WTC11 (cell line): Measurements from ENCODE around the gene SLC39A2. TPM values are rescaled to one million over a fixed set of nuclear protein-coding genes. Genes with fewer than 3 reads are reported as not detected.
"Not testable (repeated sequence)": the region's sequence is repeated elsewhere in the genome, so short reads cannot be mapped to it uniquely, and the experiment has no call there.

Experiments
- ATAC-seq: fragments of 200-7000 bp; cut with Tn5 transposase; 2 replicates; pipeline ENCODE4 v1.10.0; 2021; ENCODE audit warnings: mild to moderate bottlenecking, moderate library complexity
- CTCF ChIA-PET: fragments of 300-600 bp; sonication (Branson Sonifier 250); formaldehyde crosslinking; loops from one replicate; lab custom pipeline; 2021; ENCODE audit warnings: antibody characterized with exemption; lab: Charles Lee
- POLR2A ChIA-PET: fragments of 350-600 bp; sonication (Branson Sonifier 250); formaldehyde crosslinking; loops from one replicate; lab custom pipeline; 2021; ENCODE audit warnings: antibody characterized with exemption; lab: Charles Lee
- DNase-seq: peaks from one replicate; pipeline ENCODE4 v3.0.0; 2021; ENCODE audit warnings: low spot score
- H3K27ac Mint-ChIP-seq: 2 replicates; pipeline ENCODE4 v1.8.0; 2021; ENCODE audit warnings: mixed read lengths
- H3K27me3 Mint-ChIP-seq: 2 replicates; pipeline ENCODE4 v1.8.0; 2021; ENCODE audit warnings: low read depth, mild to moderate bottlenecking, moderate library complexity, mixed read lengths
- H3K36me3 Mint-ChIP-seq: 2 replicates; pipeline ENCODE4 v1.8.0; 2021; ENCODE audit warnings: mixed read lengths
- H3K4me1 Mint-ChIP-seq: 2 replicates; pipeline ENCODE4 v1.8.0; 2022; ENCODE audit warnings: mixed read lengths
- H3K4me3 Mint-ChIP-seq: 2 replicates; pipeline ENCODE4 v1.8.0; 2021; ENCODE audit warnings: mild to moderate bottlenecking, moderate library complexity, mixed read lengths
- H3K9me3 Mint-ChIP-seq: 2 replicates; pipeline ENCODE4 v1.8.0; 2021; ENCODE audit warnings: mixed read lengths
- ARID4B ChIP-seq: sonication (generic); formaldehyde crosslinking; IDR thresholded peaks from 2 replicates; pipeline ENCODE4 v1.8.0; 2023; ENCODE audit warnings: missing genetic modification reagents, mild to moderate bottlenecking, borderline replicate concordance
- ATF3 ChIP-seq: sonication (generic); formaldehyde crosslinking; conservative IDR thresholded peaks from 2 replicates; pipeline ENCODE4 v1.8.1; 2022; ENCODE audit warnings: mild to moderate bottlenecking, missing genetic modification reagents
- ATF6 ChIP-seq: sonication (generic); formaldehyde crosslinking; IDR thresholded peaks from 2 replicates; pipeline ENCODE4 v1.8.1; 2023; ENCODE audit warnings: mild to moderate bottlenecking, missing genetic modification reagents
- CREM ChIP-seq: sonication (generic); formaldehyde crosslinking; IDR thresholded peaks from 2 replicates; pipeline ENCODE4 v1.8.1; 2022; ENCODE audit warnings: mild to moderate bottlenecking, missing genetic modification reagents, moderate library complexity
- ELF4 ChIP-seq: sonication (generic); formaldehyde crosslinking; IDR thresholded peaks from 2 replicates; pipeline ENCODE4 v1.8.1; 2022; ENCODE audit warnings: low read depth, mild to moderate bottlenecking, moderate library complexity, missing genetic modification reagents
- EMX1 ChIP-seq: fragments of 250-450 bp; sonication (Bioruptor Pico); IDR thresholded peaks from 2 replicates; pipeline ENCODE4 v1.8.0; 2021; ENCODE audit warnings: mild to moderate bottlenecking
- FOXJ3 ChIP-seq: sonication (generic); formaldehyde crosslinking; IDR thresholded peaks from 2 replicates; pipeline ENCODE4 v1.9.0; 2021; ENCODE audit warnings: missing genetic modification reagents, mild to moderate bottlenecking, borderline replicate concordance
- FOXP4 ChIP-seq: sonication (generic); formaldehyde crosslinking; IDR thresholded peaks from 2 replicates; pipeline ENCODE4 v1.8.0; 2022; ENCODE audit warnings: mild to moderate bottlenecking, missing genetic modification reagents
- GRHL2 ChIP-seq: fragments of 250-450 bp; sonication (Bioruptor Pico); IDR thresholded peaks from 2 replicates; pipeline ENCODE4 v1.8.0; 2022; ENCODE audit warnings: mild to moderate bottlenecking, moderate library complexity; ENCODE audit not compliant: insufficient replicate concordance, severe bottlenecking
- GTF2I ChIP-seq: fragments of 250-450 bp; sonication (Bioruptor Pico); conservative IDR thresholded peaks from 2 replicates; pipeline ENCODE4 v1.4.0; 2021; ENCODE audit warnings: mild to moderate bottlenecking
- HMGA2 ChIP-seq: fragments of 250-450 bp; sonication (Bioruptor Pico); IDR thresholded peaks from 2 replicates; pipeline ENCODE4 v1.4.0; 2021; ENCODE audit warnings: mild to moderate bottlenecking, moderate library complexity
- MLX ChIP-seq: sonication (generic); formaldehyde crosslinking; IDR thresholded peaks from 2 replicates; pipeline ENCODE4 v1.8.1; 2023; ENCODE audit warnings: mild to moderate bottlenecking, missing genetic modification reagents, moderate library complexity
- MXD4 ChIP-seq: fragments of 250-450 bp; sonication (Bioruptor Pico); IDR thresholded peaks from 2 replicates; pipeline ENCODE4 v1.8.0; 2021; ENCODE audit warnings: mild to moderate bottlenecking, moderate library complexity, borderline replicate concordance
- NR1H2 ChIP-seq: sonication (generic); formaldehyde crosslinking; IDR thresholded peaks from 2 replicates; pipeline ENCODE4 v1.9.0; 2021; ENCODE audit warnings: mild to moderate bottlenecking, moderate library complexity, missing genetic modification reagents
- NR2C2 ChIP-seq: sonication (generic); formaldehyde crosslinking; IDR thresholded peaks from 2 replicates; pipeline ENCODE4 v1.8.0; 2022; ENCODE audit warnings: mild to moderate bottlenecking, missing genetic modification reagents
- USF1 ChIP-seq: sonication (generic); formaldehyde crosslinking; IDR thresholded peaks from 2 replicates; pipeline ENCODE4 v1.8.0; 2022; ENCODE audit warnings: mild to moderate bottlenecking, missing genetic modification reagents
- ZMAT4 ChIP-seq: fragments of 250-450 bp; sonication (Bioruptor Pico); IDR thresholded peaks from 2 replicates; pipeline ENCODE4 v1.9.0; 2021; ENCODE audit warnings: mild to moderate bottlenecking
- total RNA-seq: library from RNA; stranded (reverse); gene quantifications from 3 replicates; pipeline ENCODE4 v1.2.3, GENCODE V29; 2021

The SLC39A2 gene
- total RNA-seq, 1 experiment from 2014 or later: not detected

- DNase-seq: no peak
- H3K36me3 Mint-ChIP-seq: no peaks in the 10 kb centered on the region
- CTCF ChIA-PET: interaction anchor here (1.2 to 2.6 kb wide), 2 partner anchors 15 to 99 kb away, joined by 5 to 16 read pairs; no protein-coding TSS in a partner anchor
- no peak for TF ChIP-seq FOXJ3
- peak; percentile 95 for TF ChIP-seq HMGA2 (CRISPR knock-in tag)
- no peak for TF ChIP-seq ARID4B (CRISPR knock-in tag)
- TF ChIP-seq GRHL2 (CRISPR knock-in tag): no peak
- TF ChIP-seq, all 79 proteins: peak for 1
- ATAC-seq: no peak
- Mint-ChIP-seq H3K9me3 (no peaks in the 10 kb centered on the region), H3K4me3 (no peak overlapping the region), H3K27me3 (peaks cover 3% of the 10 kb centered on the region), H3K4me1 (peaks cover 5% of the 10 kb centered on the region), H3K27ac (no peak overlapping the region)
- POLR2A ChIA-PET: interaction anchor here (0.5 kb wide), 1 partner anchor 39 kb away, joined by 3 read pairs; no protein-coding TSS in a partner anchor
Measured at GRCh38 chr14:20956376-20956976, 42.6 kb upstream of the SLC39A2 start.

GRCh38 chr14:20958946-20959345 is 40.1 kb upstream of the SLC39A2 start:
- H3K4me3 Mint-ChIP-seq, H3K4me1 Mint-ChIP-seq, H3K9me3 Mint-ChIP-seq, POLR2A ChIA-PET, H3K27me3 Mint-ChIP-seq, H3K36me3 Mint-ChIP-seq, DNase-seq, H3K27ac Mint-ChIP-seq, ATAC-seq: not testable (repeated sequence)
- CTCF ChIA-PET: interaction anchor here (4.4 kb wide), 1 partner anchor 12 kb away, joined by 93 read pairs; no protein-coding TSS in a partner anchor

- Mint-ChIP-seq H3K36me3 (no peaks in the 10 kb centered on the region), H3K4me1 (peaks cover 13% of the 10 kb centered on the region), H3K27me3 (peaks cover 27% of the 10 kb centered on the region), H3K4me3 (no peak overlapping the region), H3K9me3 (no peaks in the 10 kb centered on the region), H3K27ac (no peak overlapping the region)
- ChIA-PET CTCF (interaction anchor here (3.6 kb wide), 1 partner anchor 8 kb away, joined by 93 read pairs; no protein-coding TSS in a partner anchor), POLR2A (no interaction called here)
- ATAC-seq (no peak), DNase-seq (no peak)
- TF ChIP-seq NR1H2 (CRISPR knock-in tag): no peak
- TF ChIP-seq ATF6 (CRISPR knock-in tag): no peak
- TF ChIP-seq NR2C2 (CRISPR knock-in tag): no peak
- no peak for TF ChIP-seq ELF4
- no peak for TF ChIP-seq ZMAT4 (CRISPR knock-in tag)
- TF ChIP-seq USF1: no peak
- no peak for TF ChIP-seq EMX1 (CRISPR knock-in tag)
- TF ChIP-seq ATF3 (CRISPR knock-in tag): no peak
- TF ChIP-seq CREM (CRISPR knock-in tag): no peak
- TF ChIP-seq GTF2I (CRISPR knock-in tag): no peak
- no peak for TF ChIP-seq MLX (CRISPR knock-in tag)
- TF ChIP-seq MXD4 (CRISPR knock-in tag): no peak
- TF ChIP-seq FOXP4 (CRISPR knock-in tag): no peak
Measured at GRCh38 chr14:20969336-20969735, 29.8 kb upstream of the SLC39A2 start.
